GM23338 (cell line): Measurements from ENCODE around the gene FXYD7. TPM values are rescaled to one million over a fixed set of nuclear protein-coding genes. Genes with fewer than 3 reads are reported as not detected.

Experiments
- ATAC-seq: fragments of 200-7000 bp; cut with Tn5 transposase; 3 replicates; pipeline ENCODE4 v1.9.1; 2020
- DNase-seq: peaks from one replicate; pipeline ENCODE4 v3.0.0-alpha.2; 2015; ENCODE audit warnings: low spot score
- H2AFZ ChIP-seq: fragments of 200-600 bp; sonication (generic); 2 replicates; pipeline ENCODE4 v1.8.0; 2016; ENCODE audit warnings: antibody characterized with exemption, mild to moderate bottlenecking, moderate library complexity
- H3F3A ChIP-seq: fragments of 200-600 bp; sonication (generic); replicated peaks from 2 replicates; pipeline ENCODE4 v1.8.0; 2017; ENCODE audit warnings: antibody characterized with exemption, mixed run types, low read depth
- H3K27ac ChIP-seq: fragments of 200-600 bp; sonication (generic); 2 replicates; pipeline ENCODE4 v1.6.1; 2016; ENCODE audit warnings: low read depth
- H3K27me3 ChIP-seq: fragments of 200-600 bp; sonication (generic); 2 replicates; pipeline ENCODE4 v1.8.0; 2016; ENCODE audit warnings: mild to moderate bottlenecking, mixed run types, moderate library complexity; ENCODE audit not compliant: insufficient read depth
- H3K36me3 ChIP-seq: fragments of 200-600 bp; sonication (generic); 2 replicates; pipeline ENCODE4 v1.8.0; 2016; ENCODE audit warnings: mild to moderate bottlenecking; ENCODE audit not compliant: insufficient read depth
- H3K4me1 ChIP-seq: fragments of 200-600 bp; sonication (generic); 2 replicates; pipeline ENCODE4 v1.8.0; 2016; ENCODE audit warnings: mild to moderate bottlenecking, moderate library complexity; ENCODE audit not compliant: insufficient read depth
- H3K4me2 ChIP-seq: fragments of 200-600 bp; sonication (generic); 2 replicates; pipeline ENCODE4 v1.7.1; 2017; ENCODE audit warnings: mixed run types
- H3K4me3 ChIP-seq: fragments of 200-600 bp; sonication (generic); 2 replicates; pipeline ENCODE4 v1.6.1; 2016; ENCODE audit warnings: mixed run types
- H3K79me2 ChIP-seq: fragments of 200-600 bp; sonication (generic); replicated peaks from 2 replicates; pipeline ENCODE4 v1.8.0; 2017; ENCODE audit warnings: mild to moderate bottlenecking; ENCODE audit not compliant: insufficient read depth
- H3K9me2 ChIP-seq: fragments of 200-600 bp; sonication (generic); 2 replicates; pipeline ENCODE4 v1.8.0; 2017; ENCODE audit not compliant: insufficient read depth
- H4K20me1 ChIP-seq: fragments of 200-600 bp; sonication (generic); replicated peaks from 2 replicates; pipeline ENCODE4 v1.8.0; 2017; ENCODE audit warnings: mild to moderate bottlenecking; ENCODE audit not compliant: insufficient read depth
- H3K27ac Mint-ChIP-seq: 2 replicates; pipeline ENCODE4 v1.8.0; 2020; ENCODE audit warnings: inconsistent platforms, mild to moderate bottlenecking, moderate library complexity, mixed read lengths
- H3K27me3 Mint-ChIP-seq: 3 replicates; pipeline ENCODE4 v1.8.0; 2022; ENCODE audit warnings: low read depth, mild to moderate bottlenecking, moderate library complexity, mixed read lengths, inconsistent platforms; ENCODE audit not compliant: insufficient read depth, poor library complexity
- H3K36me3 Mint-ChIP-seq: 3 replicates; pipeline ENCODE4 v1.8.0; 2021; ENCODE audit warnings: low read depth, mild to moderate bottlenecking, inconsistent platforms, moderate library complexity, mixed read lengths
- H3K4me1 Mint-ChIP-seq: 3 replicates; pipeline ENCODE4 v1.8.0; 2020; ENCODE audit warnings: mild to moderate bottlenecking, inconsistent platforms, mixed read lengths
- H3K4me3 Mint-ChIP-seq: 3 replicates; pipeline ENCODE4 v1.8.0; 2021; ENCODE audit warnings: moderate library complexity, mild to moderate bottlenecking, inconsistent platforms, mixed read lengths
- H3K9me3 Mint-ChIP-seq: 3 replicates; pipeline ENCODE4 v1.8.0; 2020; ENCODE audit warnings: moderate library complexity, mild to moderate bottlenecking, inconsistent platforms, mixed read lengths
- CREB1 ChIP-seq: fragments of 250-450 bp; sonication (Bioruptor Pico); IDR thresholded peaks from 2 replicates; pipeline ENCODE4 v1.5.0; 2020; ENCODE audit warnings: low read depth, mild to moderate bottlenecking, moderate library complexity
- EZH2 ChIP-seq: fragments of 200-600 bp; sonication (generic); IDR thresholded peaks from one replicate; pipeline ENCODE4 v1.8.0; 2017; ENCODE audit warnings: antibody characterized with exemption, mild to moderate bottlenecking, low read depth; ENCODE audit not compliant: unreplicated experiment
- EZH2phosphoT487 ChIP-seq: fragments of 200-600 bp; sonication (generic); IDR thresholded peaks from one replicate; pipeline ENCODE4 v1.8.1; 2018; ENCODE audit warnings: antibody characterized with exemption; ENCODE audit not compliant: unreplicated experiment
- JUNB ChIP-seq: IDR thresholded peaks from one replicate; pipeline ENCODE4 v1.6.1; 2016; ENCODE audit warnings: antibody characterized with exemption; ENCODE audit not compliant: unreplicated experiment
- NANOG ChIP-seq: IDR thresholded peaks from 2 replicates; pipeline ENCODE4 v1.6.1; 2016; ENCODE audit warnings: antibody characterized with exemption, borderline replicate concordance
- POLR2AphosphoS5 ChIP-seq: IDR thresholded peaks from 2 replicates; pipeline ENCODE4 v1.6.1; 2016; ENCODE audit warnings: antibody characterized with exemption, low read depth
- STAT1 ChIP-seq: IDR thresholded peaks from one replicate; pipeline ENCODE4 v1.6.1; 2016; ENCODE audit warnings: antibody characterized with exemption; ENCODE audit not compliant: unreplicated experiment
- ZNF114 ChIP-seq: fragments of 250-450 bp; sonication (Bioruptor Pico); IDR thresholded peaks from 2 replicates; pipeline ENCODE4 v1.5.0; 2020; ENCODE audit warnings: mild to moderate bottlenecking, moderate library complexity
- ZNF331 ChIP-seq: fragments of 250-450 bp; sonication (Bioruptor Pico); IDR thresholded peaks from 2 replicates; pipeline ENCODE4 v1.5.0; 2020; ENCODE audit warnings: low read depth, mild to moderate bottlenecking, moderate library complexity
- polyA plus RNA-seq: library from polyadenylated mRNA; unstranded; fragments of >200 nt; fragmentation: Nextera tagmentation; extraction: Ambion mirVana; gene quantifications from 2 replicates; pipeline ENCODE4 v1.2.1, GENCODE V29; 2016
- total RNA-seq: library from RNA; depleted of rRNA; stranded (reverse); fragments of >200 nt; shearing (Covaris generic); gene quantifications from 2 replicates; pipeline ENCODE4 v1.2.3, GENCODE V29; 2014
- TF ChIP-seq, protein P1 (sequence below): IDR thresholded peaks from one replicate; pipeline ENCODE4 v1.6.1; 2018; ENCODE audit warnings: antibody characterized with exemption; ENCODE audit not compliant: unreplicated experiment
- TF ChIP-seq, protein P2 (sequence below): IDR thresholded peaks from 2 replicates; pipeline ENCODE4 v1.6.1; 2016; ENCODE audit warnings: antibody characterized with exemption

Gene FXYD7
- total and polyA plus RNA-seq, 2 experiments from 2014 or later = 9.6 to 44.0 TPM

DNA sequence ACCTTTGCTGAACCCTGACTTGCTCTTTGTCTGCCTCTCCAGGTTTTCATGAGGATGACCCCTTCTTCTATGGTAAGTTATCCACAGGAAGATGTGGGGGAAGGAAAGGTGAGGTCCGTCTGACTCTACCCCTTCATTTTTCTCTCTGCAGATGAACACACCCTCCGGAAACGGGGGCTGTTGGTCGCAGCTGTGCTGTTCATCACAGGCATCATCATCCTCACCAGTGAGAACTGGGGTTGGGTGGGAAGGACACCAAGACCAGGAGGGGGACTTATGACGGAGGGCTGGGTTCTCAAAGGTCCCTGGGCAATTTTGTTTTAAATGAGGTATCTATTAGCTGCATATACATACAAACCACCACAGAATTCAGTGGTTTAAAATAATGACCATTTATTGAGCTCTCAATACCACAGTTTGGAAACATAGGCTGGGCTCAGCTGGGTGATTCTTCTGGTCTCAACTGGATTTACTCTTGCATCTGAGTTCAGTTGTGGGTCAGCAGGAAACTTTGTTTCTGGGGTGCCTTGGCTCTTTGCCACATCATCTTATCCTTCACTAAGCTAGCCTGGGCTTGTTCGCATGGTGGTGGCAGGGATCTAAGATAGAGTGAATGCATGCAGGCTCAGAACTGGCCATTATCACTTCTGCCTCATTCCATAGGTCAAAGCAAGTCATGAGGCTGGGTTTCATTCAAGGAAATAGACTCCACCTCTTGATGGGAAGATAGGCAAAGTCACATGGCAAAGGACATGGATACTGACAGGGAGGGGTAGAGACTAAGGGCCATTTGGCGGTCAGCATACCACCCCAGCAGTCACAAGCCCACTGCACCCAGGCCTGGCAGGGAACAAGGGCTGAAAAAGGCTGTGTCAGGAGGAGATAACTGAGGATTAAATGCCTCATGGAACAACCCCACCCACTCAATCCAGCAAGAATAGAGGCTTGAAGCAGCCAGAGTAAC, 23.3 kb downstream of the FXYD7 start:
- no peaks in the 10 kb centered on the region for H3F3A ChIP-seq
- H3K4me1 ChIP-seq = no peaks in the 10 kb centered on the region
- Mint-ChIP-seq H3K27ac (no peak overlapping the region), H3K27me3 (peaks cover 5% of the 10 kb centered on the region), H3K9me3 (peaks cover 16% of the 10 kb centered on the region), H3K36me3 (peaks cover 88% of the 10 kb centered on the region), H3K4me3 (no peak overlapping the region), H3K4me1 (no peaks in the 10 kb centered on the region)
- no peak for ATAC-seq
- H3K9me2 ChIP-seq = no peaks in the 10 kb centered on the region
- no peak overlapping the region for H3K4me3 ChIP-seq
- H3K36me3 ChIP-seq = peaks cover 42% of the 10 kb centered on the region
- H3K79me2 ChIP-seq = no peaks in the 10 kb centered on the region
- no peak overlapping the region for H3K4me2 ChIP-seq
- TF ChIP-seq, protein P1, sequence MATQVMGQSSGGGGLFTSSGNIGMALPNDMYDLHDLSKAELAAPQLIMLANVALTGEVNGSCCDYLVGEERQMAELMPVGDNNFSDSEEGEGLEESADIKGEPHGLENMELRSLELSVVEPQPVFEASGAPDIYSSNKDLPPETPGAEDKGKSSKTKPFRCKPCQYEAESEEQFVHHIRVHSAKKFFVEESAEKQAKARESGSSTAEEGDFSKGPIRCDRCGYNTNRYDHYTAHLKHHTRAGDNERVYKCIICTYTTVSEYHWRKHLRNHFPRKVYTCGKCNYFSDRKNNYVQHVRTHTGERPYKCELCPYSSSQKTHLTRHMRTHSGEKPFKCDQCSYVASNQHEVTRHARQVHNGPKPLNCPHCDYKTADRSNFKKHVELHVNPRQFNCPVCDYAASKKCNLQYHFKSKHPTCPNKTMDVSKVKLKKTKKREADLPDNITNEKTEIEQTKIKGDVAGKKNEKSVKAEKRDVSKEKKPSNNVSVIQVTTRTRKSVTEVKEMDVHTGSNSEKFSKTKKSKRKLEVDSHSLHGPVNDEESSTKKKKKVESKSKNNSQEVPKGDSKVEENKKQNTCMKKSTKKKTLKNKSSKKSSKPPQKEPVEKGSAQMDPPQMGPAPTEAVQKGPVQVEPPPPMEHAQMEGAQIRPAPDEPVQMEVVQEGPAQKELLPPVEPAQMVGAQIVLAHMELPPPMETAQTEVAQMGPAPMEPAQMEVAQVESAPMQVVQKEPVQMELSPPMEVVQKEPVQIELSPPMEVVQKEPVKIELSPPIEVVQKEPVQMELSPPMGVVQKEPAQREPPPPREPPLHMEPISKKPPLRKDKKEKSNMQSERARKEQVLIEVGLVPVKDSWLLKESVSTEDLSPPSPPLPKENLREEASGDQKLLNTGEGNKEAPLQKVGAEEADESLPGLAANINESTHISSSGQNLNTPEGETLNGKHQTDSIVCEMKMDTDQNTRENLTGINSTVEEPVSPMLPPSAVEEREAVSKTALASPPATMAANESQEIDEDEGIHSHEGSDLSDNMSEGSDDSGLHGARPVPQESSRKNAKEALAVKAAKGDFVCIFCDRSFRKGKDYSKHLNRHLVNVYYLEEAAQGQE = no peak
- TF ChIP-seq ZNF331 = peak; percentile 82
- H2AFZ ChIP-seq = no peak overlapping the region
- DNase-seq = no peak
- no peak overlapping the region for H3K27ac ChIP-seq
- no peaks in the 10 kb centered on the region for H3K27me3 ChIP-seq
- peaks cover 2% of the 10 kb centered on the region; the same call in 1 of the 2 replicates for H4K20me1 ChIP-seq

DNA sequence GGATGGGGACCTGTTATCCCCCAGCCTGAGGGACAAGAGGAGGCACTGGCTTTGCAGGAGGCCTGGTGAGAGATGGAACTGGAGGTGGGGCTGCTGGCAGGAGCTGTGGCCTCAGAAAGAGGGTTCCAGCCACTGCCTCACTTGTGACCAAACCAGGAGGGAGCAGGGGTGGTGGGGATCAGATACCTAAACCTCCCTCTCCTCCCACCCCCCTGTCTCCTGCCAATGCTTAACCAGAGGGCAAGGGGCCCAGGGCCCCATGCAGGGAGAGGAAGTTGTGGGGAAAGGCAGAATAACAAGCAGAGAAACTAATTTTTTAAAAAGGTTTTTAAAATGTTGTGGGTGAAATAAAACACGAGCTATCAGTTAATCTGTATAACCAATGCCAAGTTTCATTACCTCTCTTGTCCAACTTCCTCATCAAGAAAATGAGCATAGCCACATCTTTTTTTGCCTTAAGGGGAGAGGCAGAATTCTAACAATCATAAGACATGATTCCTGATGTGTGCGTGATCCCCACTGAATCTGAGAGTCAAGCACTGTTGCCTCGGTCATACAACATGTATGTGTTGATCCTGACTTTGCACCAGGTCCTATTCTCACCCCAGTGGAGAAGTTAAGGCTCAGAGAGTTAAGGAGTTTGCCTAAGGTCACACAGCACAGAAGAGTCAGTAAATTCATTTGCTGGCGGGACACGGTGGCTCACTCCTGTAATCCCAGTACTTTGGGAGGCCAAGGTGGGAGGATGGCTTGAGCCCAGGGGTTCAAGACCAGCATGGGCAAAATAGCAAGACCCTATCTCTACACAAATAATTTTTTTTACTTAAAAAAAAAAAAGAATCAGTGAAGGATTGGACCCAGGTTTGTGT, 24.4 kb downstream of the FXYD7 start:
- Histone ChIP-seq H3K79me2 (no peaks in the 10 kb centered on the region), H3K4me3 (no peak overlapping the region), H3K27me3 (no peaks in the 10 kb centered on the region), H3K27ac (no peak overlapping the region), H2AFZ (no peak overlapping the region), H4K20me1 (peaks cover 2% of the 10 kb centered on the region; the same call in 1 of the 2 replicates), H3K4me1 (no peaks in the 10 kb centered on the region), H3K36me3 (peaks cover 42% of the 10 kb centered on the region), H3F3A (no peaks in the 10 kb centered on the region), H3K9me2 (no peaks in the 10 kb centered on the region), H3K4me2 (no peak overlapping the region)
- no peak for ATAC-seq
- H3K27me3 Mint-ChIP-seq = peaks cover 5% of the 10 kb centered on the region
- H3K27ac Mint-ChIP-seq = no peak overlapping the region
- no peak overlapping the region for H3K4me3 Mint-ChIP-seq
- peaks cover 84% of the 10 kb centered on the region for H3K36me3 Mint-ChIP-seq
- no peak for DNase-seq
- no peaks in the 10 kb centered on the region for H3K4me1 Mint-ChIP-seq
- H3K9me3 Mint-ChIP-seq = peaks cover 16% of the 10 kb centered on the region
- TF ChIP-seq EZH2 (no peak), ZNF331 (no peak), CREB1 (CRISPR knock-in tag) (no peak), ZNF114 (no peak), POLR2AphosphoS5 (no peak), JUNB (no peak), NANOG (no peak), STAT1 (no peak), EZH2phosphoT487 (no peak)
- TF ChIP-seq, protein P1 = no peak
- TF ChIP-seq, protein P2, sequence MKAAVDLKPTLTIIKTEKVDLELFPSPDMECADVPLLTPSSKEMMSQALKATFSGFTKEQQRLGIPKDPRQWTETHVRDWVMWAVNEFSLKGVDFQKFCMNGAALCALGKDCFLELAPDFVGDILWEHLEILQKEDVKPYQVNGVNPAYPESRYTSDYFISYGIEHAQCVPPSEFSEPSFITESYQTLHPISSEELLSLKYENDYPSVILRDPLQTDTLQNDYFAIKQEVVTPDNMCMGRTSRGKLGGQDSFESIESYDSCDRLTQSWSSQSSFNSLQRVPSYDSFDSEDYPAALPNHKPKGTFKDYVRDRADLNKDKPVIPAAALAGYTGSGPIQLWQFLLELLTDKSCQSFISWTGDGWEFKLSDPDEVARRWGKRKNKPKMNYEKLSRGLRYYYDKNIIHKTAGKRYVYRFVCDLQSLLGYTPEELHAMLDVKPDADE = no peak
